SK-N-SH treated with all-trans-retinoic acid at 6 μM for 48 hours (cell line): ENCODE data around the gene PPP2R1A.

Experiments used
- ESRRG ChIP-seq: fragments of 250-450 bp; sonication (Bioruptor Pico); IDR thresholded peaks from 2 replicates; pipeline ENCODE4 v1.6.1; 2021; ENCODE audit warnings: mild to moderate bottlenecking
- ISL1 ChIP-seq: fragments of 250-450 bp; sonication (Bioruptor Pico); IDR thresholded peaks from 2 replicates; pipeline ENCODE4 v2.1.2; 2022; ENCODE audit warnings: mild to moderate bottlenecking, moderate library complexity
- OSR1 ChIP-seq: fragments of 250-450 bp; sonication (Bioruptor Pico); IDR thresholded peaks from 2 replicates; pipeline ENCODE4 v1.8.0; 2022; ENCODE audit warnings: moderate library complexity, mild to moderate bottlenecking, inconsistent platforms
- PATZ1 ChIP-seq: fragments of 250-450 bp; sonication (Bioruptor Pico); IDR thresholded peaks from 2 replicates; pipeline ENCODE4 v1.8.0; 2020; ENCODE audit warnings: mild to moderate bottlenecking, moderate library complexity, borderline replicate concordance
- POU6F1 ChIP-seq: fragments of 250-450 bp; sonication (Bioruptor Pico); IDR thresholded peaks from 2 replicates; pipeline ENCODE4 v1.8.0; 2021; ENCODE audit warnings: low read depth, mild to moderate bottlenecking, moderate library complexity, borderline replicate concordance
- SNAI2 ChIP-seq: fragments of 250-450 bp; sonication (Bioruptor Pico); IDR thresholded peaks from 2 replicates; pipeline ENCODE4 v1.5.0; 2020; ENCODE audit warnings: mild to moderate bottlenecking, moderate library complexity
- TSHZ2 ChIP-seq: fragments of 250-450 bp; sonication (Bioruptor Pico); IDR thresholded peaks from 2 replicates; pipeline ENCODE4 v1.5.0; 2020; ENCODE audit warnings: mild to moderate bottlenecking, moderate library complexity
- ZFP3 ChIP-seq: fragments of 250-450 bp; sonication (Bioruptor Pico); IDR thresholded peaks from 2 replicates; pipeline ENCODE4 v1.5.0; 2020; ENCODE audit warnings: mild to moderate bottlenecking, moderate library complexity
- ZNF565 ChIP-seq: fragments of 450-650 bp; formaldehyde crosslinking; conservative IDR thresholded peaks from 2 replicates; pipeline ENCODE4 v1.5.0; 2020; ENCODE audit warnings: low read depth, mild to moderate bottlenecking, moderate library complexity
- ZNF70 ChIP-seq: fragments of 450-650 bp; formaldehyde crosslinking; IDR thresholded peaks from 2 replicates; pipeline ENCODE4 v1.5.0; 2020; ENCODE audit warnings: mild to moderate bottlenecking, moderate library complexity

DNA sequence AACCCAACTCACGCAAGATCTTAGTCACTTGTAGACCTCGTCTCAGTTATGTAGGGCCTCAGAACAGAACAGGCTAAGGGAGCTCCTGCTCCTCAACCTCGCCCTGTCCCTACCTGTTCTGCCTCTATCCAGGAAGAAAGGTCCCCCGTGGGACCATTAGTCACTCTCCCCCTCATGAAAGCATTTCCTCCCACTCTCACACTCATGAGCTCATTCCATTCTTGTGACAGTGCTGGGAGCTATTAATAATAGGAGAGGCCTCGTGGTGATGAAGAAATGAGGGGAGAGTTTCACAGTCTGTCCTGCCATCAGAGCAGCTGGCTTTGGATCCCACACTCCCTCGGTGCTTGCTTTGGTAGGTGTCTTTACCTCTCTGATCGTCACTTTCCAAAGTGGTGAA is 10.2 kb downstream of the PPP2R1A start:
- TF ChIP-seq ZFP3 (CRISPR knock-in tag) (no peak), ZNF70 (CRISPR knock-in tag) (no peak), PATZ1 (CRISPR knock-in tag) (no peak), POU6F1 (CRISPR knock-in tag) (no peak), ESRRG (CRISPR knock-in tag) (no peak), OSR1 (no peak), TSHZ2 (CRISPR knock-in tag) (no peak), SNAI2 (no peak), ISL1 (no peak), ZNF565 (CRISPR knock-in tag) (no peak)
